Activated CD8-positive, alpha-beta memory T cell treated with anti-CD3 and anti-CD28 coated beads for 1 hour (primary cell): ENCODE data around the gene ATP13A5.

Experiments used
- DNase-seq, 2 donors: peaks; one replicate each; pipeline ENCODE4 v3.0.0-alpha.2; 2020; ENCODE audit warnings: low read depth in 1 of 2; ENCODE audit errors: extremely low read depth in 1 of 2

The ATP13A5 gene

GRCh38 chr3:193262707-193263106 is 115.8 kb downstream of the ATP13A5 start:
- no peak for DNase-seq

- DNase-seq, result no peak
Measured at GRCh38 chr3:193261970-193262369, 116.6 kb downstream of the ATP13A5 start.

- no peak for DNase-seq
Measured at GRCh38 chr3:193253986-193254660, 124.4 kb downstream of the ATP13A5 start.

- no peak for DNase-seq
Measured at GRCh38 chr3:193250492-193250891, 128.1 kb downstream of the ATP13A5 start.

- DNase-seq, result no peak
Measured at GRCh38 chr3:193248848-193249468, 129.6 kb downstream of the ATP13A5 start.

GRCh38 chr3:193243571-193243970 is 135.0 kb downstream of the ATP13A5 start:
- no peak for DNase-seq

GRCh38 chr3:193241716-193242115 is 136.8 kb downstream of the ATP13A5 start:
- no peak for DNase-seq

- DNase-seq, result no peak
Measured at GRCh38 chr3:193240850-193241706, 137.5 kb downstream of the ATP13A5 start, which contains the start of gene PLAAT1. PLAAT1 (plus strand) TSS chr3:193241222; CDS start chr3:193255651, 14,429 bp downstream.

- DNase-seq, result no peak
Measured at GRCh38 chr3:193240436-193240849, 138.1 kb downstream of the ATP13A5 start.

- DNase-seq, result no peak
Measured at GRCh38 chr3:193237030-193237429, 141.5 kb downstream of the ATP13A5 start.

- no peak for DNase-seq
Measured at GRCh38 chr3:193236599-193236998, 142.0 kb downstream of the ATP13A5 start.

GRCh38 chr3:193231201-193231600 is 147.4 kb downstream of the ATP13A5 start:
- no peak for DNase-seq

- DNase-seq, result no peak
Measured at GRCh38 chr3:193230610-193231009, 147.9 kb downstream of the ATP13A5 start.

GRCh38 chr3:193229851-193230420 is 148.6 kb downstream of the ATP13A5 start:
- no peak for DNase-seq

GRCh38 chr3:193228206-193228605 is 150.3 kb downstream of the ATP13A5 start:
- DNase-seq, result no peak

GRCh38 chr3:193225302-193226125 is 153.0 kb downstream of the ATP13A5 start:
- no peak for DNase-seq
